Hepatocyte (in vitro differentiated cells): ENCODE measurements around the gene CTH.

ENCODE experiments used
- CTCF ChIP-seq: fragments of 200-600 bp; sonication (generic); IDR thresholded peaks from 2 replicates; pipeline ENCODE4 v1.5.1; 2016; ENCODE audit warnings: antibody characterized with exemption, mild to moderate bottlenecking; ENCODE audit not compliant: poor library complexity
- EZH2 ChIP-seq: fragments of 200-600 bp; sonication (generic); IDR thresholded peaks from 2 replicates; pipeline ENCODE4 v1.6.1; 2016; ENCODE audit warnings: antibody characterized with exemption, mild to moderate bottlenecking, borderline replicate concordance
- EZH2phosphoT487 ChIP-seq: fragments of 200-600 bp; sonication (generic); IDR thresholded peaks from one replicate; pipeline ENCODE4 v1.6.1; 2018; ENCODE audit warnings: antibody characterized with exemption, mild to moderate bottlenecking, low read depth, moderate library complexity; ENCODE audit not compliant: unreplicated experiment, severe bottlenecking

DNA sequence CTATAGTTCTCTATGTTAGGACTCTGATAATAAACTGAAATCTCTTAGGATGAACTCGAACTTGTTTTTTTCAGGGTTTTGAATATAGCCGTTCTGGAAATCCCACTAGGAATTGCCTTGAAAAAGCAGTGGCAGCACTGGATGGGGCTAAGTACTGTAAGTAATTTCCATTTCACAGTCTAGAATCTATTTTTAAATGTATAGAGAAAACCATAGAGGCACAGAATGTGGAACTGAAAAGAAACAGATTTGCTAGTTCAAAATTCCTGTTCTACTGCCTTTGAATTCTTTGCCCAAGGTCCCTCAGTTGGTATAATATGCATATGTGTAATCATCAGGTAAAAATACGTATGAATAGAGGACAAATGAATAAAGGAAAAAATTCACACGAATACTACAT lies 4.8 kb downstream of the CTH start:
- TF ChIP-seq CTCF (no peak), EZH2 (no peak), EZH2phosphoT487 (no peak)
